ENCODE measurements around the gene TRPC6. TPM values are rescaled to one million over a fixed set of nuclear protein-coding genes. Genes with fewer than 3 reads are reported as not detected.

The TRPC6 gene
- total RNA-seq, 2 donors from 2014 or later = 0.56 to 0.86 TPM

DNA sequence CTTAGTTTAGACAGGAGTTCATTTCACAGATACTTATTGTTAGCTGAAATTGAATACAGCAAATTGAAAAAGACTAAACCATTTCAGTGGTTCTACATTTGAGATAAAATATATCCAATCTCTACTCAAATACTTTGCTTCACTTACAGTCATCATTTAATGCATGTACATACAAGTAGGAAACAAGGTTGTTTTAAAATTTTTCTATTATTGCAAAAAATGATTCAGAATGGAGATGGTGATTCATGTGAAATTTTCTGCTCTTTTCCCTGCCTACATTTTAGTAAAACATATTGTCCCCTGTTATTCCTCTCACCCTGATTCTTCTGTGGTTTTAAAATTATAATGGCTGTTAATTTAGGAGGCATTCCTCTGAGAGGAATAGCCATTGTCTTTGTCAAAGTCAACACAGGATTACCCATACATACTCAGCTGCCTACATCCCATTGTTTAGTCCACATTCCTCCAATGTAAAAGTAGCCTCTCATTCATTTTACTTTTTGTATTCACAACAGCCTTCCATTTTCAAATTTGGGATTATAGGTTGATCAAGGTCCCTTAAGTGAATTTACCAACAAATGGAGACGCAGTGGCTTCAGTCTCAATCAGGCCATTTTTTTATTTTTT lies 60.1 kb downstream of the TRPC6 start:
- intact Hi-C loops (cut with DNase I) = no loop called here
- DNase-seq (no peak), ATAC-seq (no peak)

DNA sequence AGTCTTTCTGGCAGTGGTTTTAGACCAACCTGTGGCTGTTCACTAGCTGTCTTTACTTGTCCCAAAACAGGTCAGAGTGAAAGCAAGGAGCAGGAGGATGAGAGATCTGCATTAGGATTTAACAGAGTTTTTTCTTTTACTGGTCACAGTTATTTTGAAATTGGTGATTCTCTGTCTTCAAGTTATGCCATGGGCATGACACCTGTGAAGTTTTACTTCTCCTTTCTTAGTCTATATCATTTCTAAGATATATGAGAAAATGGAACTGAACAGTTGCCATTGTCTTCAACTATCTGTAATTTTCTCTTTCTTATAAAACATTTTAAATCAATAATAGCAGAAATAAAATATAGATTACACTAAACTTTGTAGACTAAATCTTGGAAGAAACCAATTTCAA lies 60.6 kb downstream of the TRPC6 start:
- intact Hi-C loops (cut with DNase I) = no loop called here
- ATAC-seq (no peak), DNase-seq (no peak)

DNA sequence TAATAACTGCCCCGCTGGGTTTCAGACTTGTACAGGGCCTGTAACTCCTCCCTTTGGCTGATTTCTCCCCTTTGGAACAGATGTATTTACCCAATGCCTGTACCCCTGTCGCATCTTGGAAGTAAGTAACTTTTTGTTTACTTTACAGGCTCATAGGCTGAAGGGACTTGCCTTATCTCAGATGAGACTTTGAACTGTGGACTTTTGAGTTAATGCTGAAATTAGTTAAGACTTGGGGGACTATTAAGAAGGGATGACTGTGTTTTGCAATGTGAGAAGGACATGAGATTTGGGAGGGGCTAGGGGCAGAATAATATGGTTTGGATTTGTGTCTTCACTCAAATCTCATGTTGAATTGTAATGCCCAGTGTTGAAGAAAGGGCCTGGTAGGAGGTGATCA lies 62.0 kb downstream of the TRPC6 start:
- DNase-seq (no peak), ATAC-seq (no peak)
- intact Hi-C loops (cut with DNase I) = no loop called here

DNA sequence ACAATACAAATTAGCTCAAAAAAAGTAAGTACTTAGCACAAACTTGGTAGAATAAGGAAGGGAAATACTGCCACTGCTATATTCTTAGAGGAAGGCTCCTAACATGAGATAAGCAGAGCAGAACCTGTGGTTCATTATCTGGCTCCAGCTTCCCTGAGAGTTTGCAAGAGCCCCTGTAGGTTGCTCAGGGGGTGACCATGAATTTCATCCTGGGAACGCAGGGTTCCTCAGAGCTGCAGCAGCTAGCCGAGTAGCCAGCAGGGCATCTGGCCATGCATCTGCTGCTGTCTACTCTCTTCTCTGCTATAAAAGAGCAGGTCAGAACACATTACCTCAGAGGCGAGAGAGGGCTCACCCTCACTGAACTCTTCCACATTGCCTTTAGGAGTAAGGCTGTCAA lies 67.3 kb downstream of the TRPC6 start:
- intact Hi-C loops (cut with DNase I) = no loop called here
- no peak for ATAC-seq
- DNase-seq = no peak

DNA sequence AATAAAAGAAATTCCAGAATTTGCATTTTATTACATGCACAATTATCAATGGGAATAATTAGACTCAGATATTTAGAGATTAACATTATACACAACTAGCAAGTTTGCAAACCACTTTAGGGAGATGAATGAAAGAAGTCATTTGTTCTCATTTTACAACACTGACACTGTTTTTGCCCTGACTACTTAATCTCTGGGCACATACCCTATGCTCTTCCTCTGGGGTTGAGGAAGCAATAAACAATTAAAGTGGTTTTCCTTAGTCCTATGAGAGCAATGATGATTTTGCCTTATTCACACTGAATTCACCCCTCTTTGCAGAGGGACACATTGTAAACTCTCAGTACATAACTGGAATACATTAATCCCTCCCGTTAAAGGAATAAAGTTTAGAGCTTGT lies 72.7 kb downstream of the TRPC6 start:
- ATAC-seq (no peak), DNase-seq (no peak)
- intact Hi-C loops (cut with DNase I) = no loop called here

DNA sequence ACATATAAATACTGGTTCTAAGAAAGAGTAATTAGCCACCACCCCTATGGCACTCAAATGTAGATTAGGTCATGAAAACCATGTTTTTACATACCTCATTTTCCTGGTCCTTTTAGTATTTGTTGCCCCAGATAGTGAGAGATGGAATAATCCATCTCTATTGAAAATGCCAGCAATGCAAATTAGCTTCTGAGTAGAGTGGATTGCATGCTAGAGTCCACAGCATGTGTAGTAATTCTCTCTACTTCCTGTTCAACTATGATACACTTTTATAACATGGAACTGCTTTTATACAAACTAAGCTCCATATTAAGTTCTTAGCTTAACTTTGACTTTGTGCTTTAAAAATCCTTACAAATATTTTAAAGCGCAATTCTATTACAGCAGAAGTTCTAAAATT lies 73.2 kb downstream of the TRPC6 start:
- intact Hi-C loops (cut with DNase I) = no loop called here
- no peak for ATAC-seq

DNA sequence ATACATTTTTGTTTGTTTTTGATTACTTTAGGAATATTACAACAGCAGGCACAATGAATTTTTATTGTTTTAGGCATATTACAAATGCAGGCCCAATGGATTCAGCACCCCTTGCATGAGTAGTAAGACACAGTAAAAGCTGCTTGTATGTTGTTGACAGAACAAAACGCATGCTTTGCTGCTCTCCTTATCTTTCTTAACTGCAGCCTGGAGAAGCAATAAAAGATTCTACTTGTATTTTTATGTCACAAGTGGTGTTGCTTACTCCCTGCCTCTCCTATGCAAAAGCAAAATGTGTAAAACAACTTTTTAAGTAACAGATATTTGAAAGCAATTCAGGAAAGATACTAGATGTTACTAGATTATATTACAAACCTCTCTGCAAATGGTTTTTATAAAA lies 73.9 kb downstream of the TRPC6 start:
- ATAC-seq = no peak
- DNase-seq = no peak
- intact Hi-C loops (cut with DNase I) = no loop called here

More for the DNA sequence above, 73.2 kb downstream of the TRPC6 start:
- no peak for DNase-seq

DNA sequence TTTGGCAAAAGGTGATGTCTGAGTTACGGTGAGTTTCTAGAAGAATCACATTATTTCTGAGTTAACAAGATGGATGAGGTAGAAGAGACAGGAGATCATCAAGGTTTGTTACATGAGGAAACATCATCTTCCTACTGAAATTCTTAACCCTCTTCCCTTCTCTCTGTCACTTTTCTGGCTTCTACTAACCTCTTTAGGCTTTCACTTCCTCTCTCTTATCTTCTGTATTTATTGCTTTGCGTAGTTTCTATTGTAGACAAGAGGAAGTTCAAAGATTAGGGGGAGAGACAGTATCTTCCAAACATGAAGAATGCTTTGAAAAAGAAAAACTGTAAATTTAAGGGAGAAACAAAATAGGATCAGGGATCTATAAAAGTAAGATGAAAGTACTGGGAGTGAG lies 75.4 kb downstream of the TRPC6 start:
- intact Hi-C loops (cut with DNase I) = no loop called here
- no peak for DNase-seq
- no peak for ATAC-seq

DNA sequence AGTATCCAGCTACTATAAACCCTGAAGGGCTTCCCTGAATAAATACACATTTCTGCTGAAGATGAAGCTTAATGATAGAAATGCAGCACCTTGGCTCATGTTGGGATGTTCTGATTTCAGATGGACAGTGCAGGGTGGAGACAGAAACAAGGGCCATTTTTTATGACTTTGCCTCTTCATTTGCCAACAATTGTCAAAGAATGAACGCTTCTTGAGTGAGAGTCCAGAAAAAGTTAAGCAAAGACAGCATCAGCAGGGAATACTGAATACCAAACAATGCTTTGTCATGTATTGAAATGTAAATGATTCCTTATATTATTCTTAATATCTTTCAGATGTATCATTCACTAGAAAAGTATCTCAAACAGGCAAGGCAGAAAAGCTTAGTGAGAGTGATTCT lies 84.9 kb downstream of the TRPC6 start:
- intact Hi-C loops (cut with DNase I) = no loop called here
- ATAC-seq = no peak
- no peak for DNase-seq

DNA sequence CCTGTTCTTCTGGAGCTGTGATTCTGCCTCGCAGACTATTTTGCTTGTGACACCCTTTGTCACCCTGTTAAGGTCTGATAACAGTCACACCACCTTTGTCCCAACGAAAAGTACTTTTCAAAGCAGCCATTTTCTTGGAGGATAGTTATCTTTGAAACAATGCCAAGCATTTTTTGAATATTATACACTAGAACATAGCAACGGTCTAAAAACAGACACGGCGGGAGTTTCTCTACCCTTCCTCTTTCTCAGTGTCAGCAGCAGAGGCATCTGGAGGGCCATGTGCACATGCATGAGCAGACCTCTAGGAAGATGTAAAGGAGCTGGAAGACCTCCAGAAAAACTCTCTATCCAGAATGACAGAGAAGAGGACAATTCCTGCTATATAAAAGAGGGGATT lies 86.5 kb downstream of the TRPC6 start:
- DNase-seq (no peak), ATAC-seq (no peak)
- intact Hi-C loops (cut with DNase I) = no loop called here

DNA sequence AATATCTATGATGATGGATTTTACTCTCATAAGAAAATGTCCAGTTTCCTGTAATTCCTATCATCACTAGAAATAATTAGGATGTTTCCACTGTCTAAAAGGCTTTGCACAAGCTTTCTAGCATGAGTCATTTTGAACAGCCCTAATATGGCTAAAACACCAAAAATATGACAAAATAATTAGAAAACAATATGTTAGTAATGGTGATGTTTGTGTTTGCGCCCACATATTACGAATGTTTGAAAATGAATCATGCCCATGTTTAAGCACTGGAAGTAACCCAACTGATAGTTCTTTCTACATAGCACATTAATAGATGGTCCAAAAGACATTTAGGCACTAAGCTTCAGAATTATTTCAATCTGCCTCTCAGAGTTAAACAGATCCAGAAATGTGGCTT lies 96.0 kb downstream of the TRPC6 start:
- no peak for ATAC-seq
- intact Hi-C loops (cut with DNase I) = no loop called here
- DNase-seq = no peak

DNA sequence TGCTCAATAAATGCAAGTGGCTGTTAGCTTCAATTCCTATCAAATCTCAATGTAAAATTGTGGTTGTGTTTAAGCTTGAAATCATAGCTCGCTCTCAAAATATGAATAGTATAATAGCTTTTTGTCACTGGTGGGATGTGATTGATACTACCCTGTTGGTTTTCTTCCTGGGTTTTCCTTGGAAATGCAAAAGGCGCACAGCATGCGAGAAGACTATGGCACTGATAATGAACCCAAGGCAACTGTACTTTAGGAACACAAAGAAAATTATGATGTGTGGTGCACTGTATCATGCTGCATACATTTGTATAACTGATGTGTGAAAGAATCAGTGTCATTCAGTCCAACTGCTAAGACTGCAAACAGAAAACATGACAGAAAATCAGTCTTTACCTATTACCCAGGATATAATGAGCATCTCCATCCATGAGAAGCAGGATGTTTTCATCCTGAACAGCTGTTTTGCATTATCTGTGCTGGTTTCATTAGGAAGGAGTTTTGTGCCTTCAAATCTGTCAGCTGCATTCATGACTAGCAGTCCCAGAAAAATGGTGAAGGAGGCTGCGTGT lies 101.2 kb downstream of the TRPC6 start:
- no peak for DNase-seq
- no peak for ATAC-seq
- intact Hi-C loops (cut with DNase I) = no loop called here

DNA sequence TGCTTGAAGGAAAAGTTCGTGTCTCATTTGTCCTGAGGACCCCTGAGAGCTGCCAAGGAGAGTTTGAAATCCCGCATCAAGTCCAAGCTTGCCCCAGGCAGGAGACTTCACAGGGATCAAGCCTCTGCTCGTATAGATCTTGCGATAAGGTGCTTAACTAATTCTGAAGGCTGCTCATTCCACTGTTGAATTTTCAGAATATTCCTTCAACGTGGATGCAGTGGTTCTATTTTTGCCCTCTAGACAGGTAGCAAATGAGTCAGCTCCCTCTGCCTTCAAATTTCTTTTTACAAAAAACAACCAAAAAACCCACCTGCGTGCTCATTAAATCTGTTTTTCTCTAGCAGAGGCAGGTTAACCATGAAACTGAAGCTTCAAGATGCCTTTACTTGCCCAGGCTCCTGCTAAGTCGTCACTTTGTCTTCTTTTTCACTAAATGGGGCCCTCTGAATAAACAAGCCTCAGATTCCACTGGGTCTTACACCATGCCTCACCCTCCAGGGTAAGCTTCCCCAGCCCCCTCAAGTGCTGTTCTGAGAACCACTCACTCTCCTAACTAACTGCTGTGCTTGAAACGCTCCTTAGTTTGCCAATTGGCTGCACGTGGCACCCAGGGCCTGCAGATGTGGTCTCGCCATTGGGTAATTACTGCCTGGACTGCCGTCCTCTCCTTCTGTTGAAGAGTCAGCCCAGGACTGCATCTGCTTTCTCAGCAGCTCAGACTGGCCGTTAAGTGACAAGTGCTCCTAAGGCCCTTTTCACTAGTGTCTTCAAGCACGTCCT lies 105.0 kb downstream of the TRPC6 start:
- DNase-seq = no peak
- intact Hi-C loops (cut with DNase I) = loop anchor here in 1 of 2 donors (10.0 kb wide), 1 partner anchor 356 kb away; no protein-coding TSS in a partner anchor
- ATAC-seq = no peak

DNA sequence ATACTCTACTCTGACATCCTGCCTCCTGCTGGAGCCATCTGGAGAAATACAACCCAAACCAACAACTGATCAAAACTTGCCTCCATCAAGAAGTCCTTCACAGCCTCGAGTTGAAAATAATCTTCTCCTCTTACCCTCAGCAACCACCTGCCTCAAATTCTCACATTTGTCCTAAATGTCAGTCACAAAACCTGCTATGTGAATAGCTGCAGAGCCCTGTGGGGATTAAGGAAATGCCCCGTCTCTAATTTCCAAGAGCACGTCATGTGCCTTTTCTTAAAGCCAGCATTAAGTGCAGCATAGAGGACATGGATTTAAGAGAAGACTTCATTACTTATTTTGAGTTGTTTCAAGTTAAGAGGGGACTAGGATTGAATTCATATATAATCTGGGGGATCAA lies 105.9 kb downstream of the TRPC6 start:
- DNase-seq = no peak
- no peak for ATAC-seq
- intact Hi-C loops (cut with DNase I) = loop anchor here in 1 of 2 donors (10.0 kb wide), 1 partner anchor 357 kb away; no protein-coding TSS in a partner anchor

DNA sequence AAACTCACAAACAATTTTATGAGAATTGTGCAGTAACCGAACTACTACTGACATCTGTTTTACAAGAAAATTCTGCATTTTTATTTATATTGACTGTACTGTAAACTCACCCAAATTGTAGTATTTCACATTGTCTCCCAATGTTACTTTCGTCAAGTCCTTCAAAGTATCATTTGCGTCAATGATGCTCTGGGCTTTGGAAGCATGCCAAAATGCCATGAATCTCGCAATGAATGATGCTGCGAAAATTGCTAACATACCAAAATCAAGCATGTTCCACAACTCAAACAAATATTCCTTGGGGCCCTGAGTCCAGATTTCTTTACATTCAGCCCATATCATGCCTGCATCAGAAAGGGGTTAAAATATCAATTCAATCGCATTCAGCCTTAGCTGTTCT lies 107.6 kb downstream of the TRPC6 start:
- no peak for DNase-seq
- intact Hi-C loops (cut with DNase I) = loop anchor here in 1 of 2 donors (10.0 kb wide), 1 partner anchor 359 kb away; no protein-coding TSS in a partner anchor
- ATAC-seq = no peak

DNA sequence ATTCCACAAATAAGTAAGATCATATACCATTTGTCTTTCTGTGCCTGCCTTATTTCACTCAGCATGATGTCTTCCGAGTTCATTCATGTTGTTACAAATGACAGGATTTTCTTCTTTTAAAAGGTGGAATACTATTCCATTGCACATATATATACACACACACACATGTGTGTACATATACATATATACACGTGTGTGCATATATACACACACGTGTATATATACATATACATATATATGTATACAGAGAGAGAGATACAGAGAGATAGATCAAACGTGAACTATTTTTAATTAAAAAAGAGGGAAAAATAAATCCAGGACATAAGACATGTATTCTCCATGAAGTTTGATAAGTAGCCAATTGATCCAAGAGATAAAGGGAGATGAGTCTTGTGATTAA lies 108.1 kb downstream of the TRPC6 start:
- DNase-seq (no peak), ATAC-seq (no peak)
- intact Hi-C loops (cut with DNase I) = loop anchor here in 1 of 2 donors (10.0 kb wide), 1 partner anchor 359 kb away; no protein-coding TSS in a partner anchor

DNA sequence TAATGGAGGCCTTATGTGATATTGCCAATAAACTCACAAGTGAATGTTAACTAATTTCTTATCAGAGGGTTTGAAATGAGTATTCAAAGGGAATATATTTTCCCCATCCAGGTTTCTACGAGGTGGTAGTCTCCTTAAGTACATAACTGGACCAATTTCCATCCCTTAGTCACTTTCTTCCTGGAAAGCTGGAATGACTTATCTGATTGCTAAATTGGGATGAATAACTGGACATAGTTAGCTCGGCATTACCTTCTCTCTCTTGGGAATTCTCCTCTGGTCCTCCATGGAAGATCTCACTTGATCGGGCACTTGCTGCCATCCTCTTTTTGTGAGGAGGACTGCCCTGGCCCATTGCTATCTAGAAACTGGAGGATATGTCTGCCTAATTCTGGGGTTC lies 109.1 kb downstream of the TRPC6 start:
- DNase-seq = no peak
- intact Hi-C loops (cut with DNase I) = loop anchor here in 1 of 2 donors (10.0 kb wide), 1 partner anchor 360 kb away; no protein-coding TSS in a partner anchor
- ATAC-seq = no peak

DNA sequence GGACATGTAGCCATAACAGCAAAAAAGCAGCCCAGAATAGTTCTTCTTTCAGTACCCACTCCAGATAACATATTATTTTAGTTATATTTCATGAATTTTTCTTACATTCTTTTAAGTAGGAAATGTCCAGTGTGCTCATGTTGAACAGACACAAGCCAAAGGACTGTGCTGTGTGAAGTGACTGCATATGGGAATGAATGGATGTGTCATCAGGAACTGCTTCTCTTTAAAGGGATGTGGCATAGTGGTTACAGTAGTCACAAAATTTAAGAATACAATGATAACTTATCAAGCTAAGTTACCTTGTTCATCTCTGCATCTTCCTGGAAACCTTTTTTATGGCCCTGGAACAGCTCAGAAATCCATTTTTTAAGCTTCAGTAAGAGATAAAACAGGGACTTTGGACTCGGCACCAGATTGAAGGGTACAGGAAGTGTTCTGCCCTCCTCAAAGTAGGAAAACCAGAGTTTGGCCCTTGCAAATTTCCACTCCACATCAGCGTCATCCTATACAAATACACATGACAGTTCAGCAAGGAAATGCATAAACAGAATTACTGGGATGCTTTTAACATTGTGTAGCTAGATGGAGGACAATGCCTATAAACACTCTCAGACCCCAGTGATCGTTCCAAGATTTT lies 112.8 kb downstream of the TRPC6 start:
- intact Hi-C loops (cut with DNase I) = loop anchor here in 1 of 2 donors (10.0 kb wide), 1 partner anchor 364 kb away; no protein-coding TSS in a partner anchor
- no peak for ATAC-seq

DNA sequence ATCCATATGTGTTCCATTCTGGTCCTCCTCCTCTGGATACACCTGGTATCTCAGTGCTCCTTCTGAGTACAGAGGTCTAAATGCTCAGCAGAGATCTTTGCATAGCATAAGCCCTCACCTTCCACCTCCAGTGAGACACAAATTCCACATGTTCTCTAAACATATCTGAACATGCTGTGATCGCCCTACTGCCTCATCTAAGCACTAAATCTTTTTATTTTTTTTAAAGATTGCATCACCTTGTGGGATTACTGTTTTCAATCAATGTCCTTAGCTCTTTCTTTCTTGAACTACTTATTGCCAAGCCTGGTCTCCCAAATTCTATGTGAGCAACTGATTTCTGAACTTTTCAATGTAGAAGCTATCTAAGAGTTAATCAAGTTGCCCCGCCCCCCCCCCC lies 113.4 kb downstream of the TRPC6 start:
- DNase-seq = no peak
- intact Hi-C loops (cut with DNase I) = loop anchor here in 1 of 2 donors (10.0 kb wide), 1 partner anchor 364 kb away; no protein-coding TSS in a partner anchor

More for the DNA sequence above, 112.8 kb downstream of the TRPC6 start:
- no peak for DNase-seq

DNA sequence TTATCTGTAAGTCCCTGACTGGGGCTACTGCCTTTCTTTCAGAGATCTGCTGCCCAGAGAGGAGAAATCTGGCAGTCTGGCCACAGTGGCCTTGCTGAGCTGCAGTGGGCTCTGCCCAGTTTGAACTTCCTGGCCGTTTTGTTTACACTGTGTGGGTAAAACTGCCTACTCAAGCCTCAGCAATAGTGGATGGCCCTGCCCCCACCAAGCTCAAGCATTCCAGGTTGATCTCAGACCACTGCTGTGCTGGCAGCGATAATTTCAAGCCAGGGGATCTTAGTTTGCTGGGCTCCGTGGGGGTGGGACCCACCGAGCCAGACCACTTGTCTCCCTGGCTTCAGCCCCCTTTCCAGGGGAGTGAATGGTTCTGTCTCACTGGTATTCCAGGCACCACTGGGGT lies 117.5 kb downstream of the TRPC6 start:
- intact Hi-C loops (cut with DNase I) = no loop called here
- ATAC-seq = no peak

More for the DNA sequence above, 113.4 kb downstream of the TRPC6 start:
- ATAC-seq = no peak

More for the DNA sequence above, 117.5 kb downstream of the TRPC6 start:
- no peak for DNase-seq
